Testis (tissue), 2 donors: ENCODE results near the gene DGCR8.

ENCODE experiments used
- CTCF ChIP-seq, 3 experiments: fragments of 450-650 bp in 2 of 3; fragments of 200-600 bp in 1 of 3; sonication (generic) in 1 of 3; IDR thresholded peaks; one replicate each; pipeline ENCODE4 v1.5.1; 2016 to 2019; ENCODE audit warnings: antibody characterized with exemption in 3 of 3, mild to moderate bottlenecking in 2 of 3, moderate library complexity in 1 of 3
- POLR2A ChIP-seq: fragments of 450-650 bp; IDR thresholded peaks from one replicate; pipeline ENCODE4 v1.6.1; 2017; ENCODE audit warnings: antibody characterized with exemption, mild to moderate bottlenecking, moderate library complexity

GRCh38 chr22:20096574-20097420 lies 16.8 kb downstream of the DGCR8 start:
- TF ChIP-seq CTCF (IDR thresholded peaks at IDR 0.05) (no peak), POLR2A (no peak)
